ENCODE results near the gene GPC3.

GPC3 gene

DNA sequence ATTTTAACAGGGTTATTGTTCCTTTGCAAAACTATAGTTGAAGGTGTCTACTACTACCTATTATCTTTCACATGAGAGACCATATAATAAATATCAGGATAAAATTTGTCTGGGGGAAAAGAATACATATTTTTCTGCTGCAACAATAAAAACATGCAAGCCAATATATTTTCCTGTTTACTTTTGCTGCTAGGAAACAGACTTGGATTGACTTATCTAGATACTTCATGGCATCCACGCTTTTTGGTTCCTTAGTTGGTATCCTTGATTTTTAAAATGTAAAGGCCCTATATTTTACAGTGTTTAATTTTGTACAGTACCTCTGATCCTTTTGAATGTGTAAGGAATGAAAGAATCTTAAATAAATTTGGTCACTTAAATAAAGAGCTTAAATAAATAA, 150.6 kb downstream of the GPC3 start:
- Histone ChIP-seq H2AFZ (ENCODE audit: low read length) (no peak overlapping the region), H3K79me2 (ENCODE audit: insufficient read depth, low read length) (no peaks in the 10 kb centered on the region), H3K4me2 (ENCODE audit: low read length) (no peak overlapping the region), H4K20me1 (ENCODE audit: insufficient read depth, low read length) (no peaks in the 10 kb centered on the region), H3K4me1 (ENCODE audit: insufficient read depth, low read length, severe bottlenecking) (no peaks in the 10 kb centered on the region), H3K9ac (ENCODE audit: low read length) (no peak overlapping the region), H3K9me2 (ENCODE audit: low read depth, low read length) (no peaks in the 10 kb centered on the region), H3K9me3 (ENCODE audit: low read length) (no peaks in the 10 kb centered on the region), H3K27ac (ENCODE audit: low read depth, low read length, poor library complexity, severe bottlenecking) (no peak overlapping the region), H3K4me3 (ENCODE audit: low read depth, low read length, poor library complexity, severe bottlenecking) (no peak overlapping the region), H3K36me3 (ENCODE audit: insufficient read depth, low read length) (no peaks in the 10 kb centered on the region), H3K27me3 (ENCODE audit: insufficient read depth, low read length) (no peaks in the 10 kb centered on the region), H3F3A (ENCODE audit: insufficient read depth, low read length) (no peaks in the 10 kb centered on the region)
- TF ChIP-seq, protein P1, sequence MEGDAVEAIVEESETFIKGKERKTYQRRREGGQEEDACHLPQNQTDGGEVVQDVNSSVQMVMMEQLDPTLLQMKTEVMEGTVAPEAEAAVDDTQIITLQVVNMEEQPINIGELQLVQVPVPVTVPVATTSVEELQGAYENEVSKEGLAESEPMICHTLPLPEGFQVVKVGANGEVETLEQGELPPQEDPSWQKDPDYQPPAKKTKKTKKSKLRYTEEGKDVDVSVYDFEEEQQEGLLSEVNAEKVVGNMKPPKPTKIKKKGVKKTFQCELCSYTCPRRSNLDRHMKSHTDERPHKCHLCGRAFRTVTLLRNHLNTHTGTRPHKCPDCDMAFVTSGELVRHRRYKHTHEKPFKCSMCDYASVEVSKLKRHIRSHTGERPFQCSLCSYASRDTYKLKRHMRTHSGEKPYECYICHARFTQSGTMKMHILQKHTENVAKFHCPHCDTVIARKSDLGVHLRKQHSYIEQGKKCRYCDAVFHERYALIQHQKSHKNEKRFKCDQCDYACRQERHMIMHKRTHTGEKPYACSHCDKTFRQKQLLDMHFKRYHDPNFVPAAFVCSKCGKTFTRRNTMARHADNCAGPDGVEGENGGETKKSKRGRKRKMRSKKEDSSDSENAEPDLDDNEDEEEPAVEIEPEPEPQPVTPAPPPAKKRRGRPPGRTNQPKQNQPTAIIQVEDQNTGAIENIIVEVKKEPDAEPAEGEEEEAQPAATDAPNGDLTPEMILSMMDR (IDR thresholded peaks at IDR 0.05; ENCODE audit: low read length): no peak
- no peak for TF ChIP-seq EZH2 (IDR thresholded peaks at IDR 0.05; ENCODE audit: borderline replicate concordance, low read length)

DNA sequence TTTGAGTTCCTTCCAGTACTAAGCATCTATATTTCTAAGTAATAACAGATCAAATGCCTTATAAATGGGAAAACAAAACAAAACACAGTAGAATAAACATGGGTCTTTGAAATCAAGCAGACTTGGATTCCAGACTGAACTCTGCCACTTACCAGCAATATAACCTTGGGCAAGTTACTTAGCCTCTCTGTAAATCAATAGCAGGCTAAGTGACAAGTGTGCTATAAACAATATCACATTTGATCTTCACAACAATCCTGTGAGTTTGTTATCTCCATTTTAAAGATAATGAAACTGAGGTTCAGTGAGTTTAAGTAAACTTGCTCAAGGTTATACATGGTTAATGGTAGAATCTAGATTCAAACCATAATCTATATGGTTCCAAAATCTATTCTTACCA, 165.8 kb downstream of the GPC3 start:
- Histone ChIP-seq H3K9ac (ENCODE audit: low read length) (no peak overlapping the region), H3K27me3 (ENCODE audit: insufficient read depth, low read length) (no peaks in the 10 kb centered on the region), H3K4me3 (ENCODE audit: low read depth, low read length, poor library complexity, severe bottlenecking) (no peak overlapping the region), H2AFZ (ENCODE audit: low read length) (no peak overlapping the region), H3K79me2 (ENCODE audit: insufficient read depth, low read length) (no peaks in the 10 kb centered on the region), H3K36me3 (ENCODE audit: insufficient read depth, low read length) (no peaks in the 10 kb centered on the region), H3K27ac (ENCODE audit: low read depth, low read length, poor library complexity, severe bottlenecking) (no peak overlapping the region), H3K9me2 (ENCODE audit: low read depth, low read length) (no peaks in the 10 kb centered on the region), H3K4me1 (ENCODE audit: insufficient read depth, low read length, severe bottlenecking) (no peaks in the 10 kb centered on the region), H3F3A (ENCODE audit: insufficient read depth, low read length) (no peaks in the 10 kb centered on the region), H3K4me2 (ENCODE audit: low read length) (no peak overlapping the region), H3K9me3 (ENCODE audit: low read length) (no peaks in the 10 kb centered on the region), H4K20me1 (ENCODE audit: insufficient read depth, low read length) (no peaks in the 10 kb centered on the region)
- TF ChIP-seq, protein P1 (IDR thresholded peaks at IDR 0.05; ENCODE audit: low read length): no peak
- TF ChIP-seq EZH2 (IDR thresholded peaks at IDR 0.05; ENCODE audit: borderline replicate concordance, low read length): no peak

DNA sequence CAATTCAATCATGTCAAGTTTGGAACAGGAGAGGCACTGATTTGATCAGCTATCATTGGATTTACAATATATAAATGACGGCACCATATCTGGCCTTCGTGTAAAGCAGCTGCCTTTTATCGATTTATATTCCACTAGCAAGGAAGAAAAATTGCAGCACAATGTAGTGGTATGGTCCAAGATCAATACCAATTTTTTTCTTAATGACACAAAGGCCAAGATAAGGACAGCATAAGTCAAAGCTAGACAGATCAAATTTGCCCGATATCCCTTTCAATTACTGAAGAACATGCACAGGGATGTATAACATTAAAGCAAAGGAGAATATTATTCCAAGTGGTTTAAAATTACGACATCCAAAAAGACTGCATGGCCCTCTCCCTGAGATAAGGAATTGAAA, 167.4 kb downstream of the GPC3 start:
- Histone ChIP-seq H4K20me1 (ENCODE audit: insufficient read depth, low read length) (no peaks in the 10 kb centered on the region), H3K9me3 (ENCODE audit: low read length) (no peaks in the 10 kb centered on the region), H3K4me3 (ENCODE audit: low read depth, low read length, poor library complexity, severe bottlenecking) (no peak overlapping the region), H3K9me2 (ENCODE audit: low read depth, low read length) (no peaks in the 10 kb centered on the region), H3K27ac (ENCODE audit: low read depth, low read length, poor library complexity, severe bottlenecking) (no peak overlapping the region), H3K4me2 (ENCODE audit: low read length) (no peak overlapping the region), H3K4me1 (ENCODE audit: insufficient read depth, low read length, severe bottlenecking) (no peaks in the 10 kb centered on the region), H3F3A (ENCODE audit: insufficient read depth, low read length) (no peaks in the 10 kb centered on the region), H3K36me3 (ENCODE audit: insufficient read depth, low read length) (no peaks in the 10 kb centered on the region), H2AFZ (ENCODE audit: low read length) (no peak overlapping the region), H3K79me2 (ENCODE audit: insufficient read depth, low read length) (no peaks in the 10 kb centered on the region), H3K27me3 (ENCODE audit: insufficient read depth, low read length) (no peaks in the 10 kb centered on the region), H3K9ac (ENCODE audit: low read length) (no peak overlapping the region)
- TF ChIP-seq, protein P1 (IDR thresholded peaks at IDR 0.05; ENCODE audit: low read length): no peak
- TF ChIP-seq EZH2 (IDR thresholded peaks at IDR 0.05; ENCODE audit: borderline replicate concordance, low read length): no peak
